Gastroesophageal sphincter (tissue), 3 donors: ENCODE data around the gene NSG2.

Experiments
- EP300 ChIP-seq: sonication (generic); formaldehyde crosslinking; IDR thresholded peaks from one replicate; pipeline ENCODE4 v1.6.1; 2017; ENCODE audit warnings: antibody characterized with exemption, mild to moderate bottlenecking
- POLR2A ChIP-seq, 2 donors: fragments of 450-650 bp; IDR thresholded peaks; one replicate each; pipeline ENCODE4 v1.6.1; 2017; ENCODE audit warnings: antibody characterized with exemption in 2 of 2, mild to moderate bottlenecking in 2 of 2, moderate library complexity in 1 of 2
- POLR2AphosphoS5 ChIP-seq: sonication (generic); formaldehyde crosslinking; IDR thresholded peaks from one replicate; pipeline ENCODE4 v1.6.1; 2017; ENCODE audit warnings: antibody characterized with exemption
- TF ChIP-seq, protein P1 (sequence below), 4 experiments: fragments of 200-600 bp in 2 of 4; fragments of 450-650 bp in 2 of 4; sonication (generic) in 1 of 4; IDR thresholded peaks; one replicate each; pipeline ENCODE4 v1.5.1; 2017 to 2019; ENCODE audit warnings: antibody characterized with exemption in 4 of 4, mild to moderate bottlenecking in 2 of 4, moderate library complexity in 2 of 4

DNA sequence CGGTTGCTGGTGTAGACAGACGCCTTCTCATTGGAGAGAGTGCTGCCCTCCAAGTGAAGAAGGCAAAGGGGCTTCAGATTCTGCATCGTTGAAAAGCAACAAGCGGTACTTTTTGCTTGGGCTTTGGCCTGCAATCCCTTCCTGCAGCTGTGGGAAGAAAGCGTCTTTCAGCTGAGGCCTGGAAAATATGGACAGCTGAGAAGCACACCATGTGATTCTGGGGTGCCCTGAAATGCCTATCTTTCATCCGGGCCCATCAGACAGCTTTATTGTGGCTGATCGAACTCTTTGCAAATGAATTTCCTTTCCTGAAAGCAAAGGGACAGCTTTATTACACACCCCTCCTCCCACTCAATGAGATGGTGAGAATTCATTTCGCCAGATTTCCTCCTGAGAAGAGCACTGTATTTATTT lies 74.0 kb downstream of the NSG2 start:
- TF ChIP-seq POLR2A (IDR thresholded peaks at IDR 0.05), result no peak
- TF ChIP-seq POLR2AphosphoS5, result no peak
- TF ChIP-seq, protein P1, sequence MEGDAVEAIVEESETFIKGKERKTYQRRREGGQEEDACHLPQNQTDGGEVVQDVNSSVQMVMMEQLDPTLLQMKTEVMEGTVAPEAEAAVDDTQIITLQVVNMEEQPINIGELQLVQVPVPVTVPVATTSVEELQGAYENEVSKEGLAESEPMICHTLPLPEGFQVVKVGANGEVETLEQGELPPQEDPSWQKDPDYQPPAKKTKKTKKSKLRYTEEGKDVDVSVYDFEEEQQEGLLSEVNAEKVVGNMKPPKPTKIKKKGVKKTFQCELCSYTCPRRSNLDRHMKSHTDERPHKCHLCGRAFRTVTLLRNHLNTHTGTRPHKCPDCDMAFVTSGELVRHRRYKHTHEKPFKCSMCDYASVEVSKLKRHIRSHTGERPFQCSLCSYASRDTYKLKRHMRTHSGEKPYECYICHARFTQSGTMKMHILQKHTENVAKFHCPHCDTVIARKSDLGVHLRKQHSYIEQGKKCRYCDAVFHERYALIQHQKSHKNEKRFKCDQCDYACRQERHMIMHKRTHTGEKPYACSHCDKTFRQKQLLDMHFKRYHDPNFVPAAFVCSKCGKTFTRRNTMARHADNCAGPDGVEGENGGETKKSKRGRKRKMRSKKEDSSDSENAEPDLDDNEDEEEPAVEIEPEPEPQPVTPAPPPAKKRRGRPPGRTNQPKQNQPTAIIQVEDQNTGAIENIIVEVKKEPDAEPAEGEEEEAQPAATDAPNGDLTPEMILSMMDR (IDR thresholded peaks at IDR 0.05), result no peak
- no peak for TF ChIP-seq EP300
